ENCODE measurements around the gene PNPLA3.
A peak's percentile ranks its signal among the peaks of the same experiment; 100 is the strongest.

The PNPLA3 gene

GRCh38 chr22:43994416-43994815, 70.8 kb downstream of the PNPLA3 start:
- Histone ChIP-seq H3K27ac (ENCODE audit: low read length) (no peak overlapping the region), H3K9ac (ENCODE audit: low read length in 2 of 2) (no peak overlapping the region), H3K36me3 (ENCODE audit: control insufficient read depth in 2 of 2, insufficient read depth in 2 of 2, low read length in 2 of 2) (peaks cover 43 to 56% of the 10 kb centered on the region in 2 donors)

DNA sequence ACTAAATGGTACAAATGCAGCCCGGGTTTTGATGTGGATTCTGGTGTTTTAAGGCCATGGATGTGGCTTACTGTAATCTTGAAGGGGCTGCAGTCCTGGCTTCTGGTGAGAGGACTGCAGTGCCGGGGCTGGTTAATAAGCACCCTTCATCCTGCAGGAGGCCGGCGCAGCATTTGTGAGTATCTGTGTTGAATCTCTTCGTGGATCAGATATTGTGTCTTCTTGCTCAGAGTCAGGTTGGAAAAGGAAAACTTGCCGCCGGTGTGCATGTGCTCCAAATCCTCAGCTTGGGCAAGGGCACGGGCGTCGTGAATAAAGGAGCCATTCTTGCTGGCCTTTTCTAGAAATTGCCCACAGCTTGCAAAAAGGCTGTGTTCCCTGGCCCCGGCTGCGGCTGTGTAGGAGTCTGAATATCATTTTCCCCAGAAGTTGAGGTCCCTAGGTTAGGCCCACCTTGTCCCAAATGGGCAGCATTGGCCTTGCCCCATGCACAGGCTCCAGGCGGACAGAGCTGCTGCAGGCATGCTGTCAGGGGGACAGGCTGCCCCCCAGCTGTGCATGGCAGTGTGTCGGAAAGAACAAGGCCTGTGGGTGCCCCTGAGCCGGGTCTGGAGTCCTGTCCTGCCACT, 71.6 kb downstream of the PNPLA3 start:
- Histone ChIP-seq H3K4me1 (ENCODE audit: control insufficient read depth, insufficient read depth, low read length) (peaks cover 5% of the 10 kb centered on the region), H3K27me3 (ENCODE audit: control insufficient read depth in 1 of 2, insufficient read depth in 2 of 2, low read length in 2 of 2) (no peaks in the 10 kb centered on the region), H3K9me3 (ENCODE audit: control insufficient read depth in 2 of 2, low read length in 2 of 2) (no peaks in the 10 kb centered on the region), H3K4me3 (ENCODE audit: low read length in 2 of 2) (no peak overlapping the region), H3K27ac (ENCODE audit: low read length) (no peak overlapping the region), H3K36me3 (ENCODE audit: control insufficient read depth in 2 of 2, insufficient read depth in 2 of 2, low read length in 2 of 2) (peaks cover 37 to 49% of the 10 kb centered on the region in 2 donors), H3K9ac (ENCODE audit: low read length in 2 of 2) (no peak overlapping the region)

More at GRCh38 chr22:43994416-43994815, 70.8 kb downstream of the PNPLA3 start:
- H3K4me3 ChIP-seq (ENCODE audit: low read length in 2 of 2), result no peak overlapping the region
- peaks cover 5% of the 10 kb centered on the region for H3K4me1 ChIP-seq (ENCODE audit: control insufficient read depth, insufficient read depth, low read length)
- no peaks in the 10 kb centered on the region for H3K27me3 ChIP-seq (ENCODE audit: control insufficient read depth in 1 of 2, insufficient read depth in 2 of 2, low read length in 2 of 2)
- no peaks in the 10 kb centered on the region for H3K9me3 ChIP-seq (ENCODE audit: control insufficient read depth in 2 of 2, low read length in 2 of 2)

DNA sequence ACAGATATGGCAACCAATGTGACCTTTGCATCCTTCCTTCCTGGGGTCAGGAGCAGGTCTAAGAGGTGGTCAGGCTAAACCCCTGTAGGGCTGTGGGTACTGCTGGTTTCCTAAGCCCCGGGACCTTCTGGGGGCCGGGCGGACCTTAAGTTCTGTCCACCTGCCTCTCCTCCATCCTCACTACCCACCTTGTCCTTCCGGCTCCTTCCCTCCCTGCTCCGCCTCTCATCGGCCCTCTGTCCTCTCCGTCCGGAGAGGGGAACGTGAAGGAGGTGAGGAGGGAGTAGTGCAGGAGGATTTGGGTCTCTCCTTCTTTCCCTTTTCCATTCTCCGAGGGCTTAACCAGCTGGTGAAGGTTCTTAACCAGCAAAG, 72.2 kb downstream of the PNPLA3 start:
- Histone ChIP-seq H3K4me1 (ENCODE audit: control insufficient read depth, insufficient read depth, low read length) (peaks cover 5% of the 10 kb centered on the region), H3K9me3 (ENCODE audit: control insufficient read depth in 2 of 2, low read length in 2 of 2) (no peaks in the 10 kb centered on the region), H3K9ac (ENCODE audit: low read length in 2 of 2) (no peak overlapping the region), H3K36me3 (ENCODE audit: control insufficient read depth in 2 of 2, insufficient read depth in 2 of 2, low read length in 2 of 2) (peaks cover 32 to 45% of the 10 kb centered on the region in 2 donors), H3K4me3 (ENCODE audit: low read length in 2 of 2) (peak overlapping the region in 1 of 2 donors; percentile 35), H3K27me3 (ENCODE audit: control insufficient read depth in 1 of 2, insufficient read depth in 2 of 2, low read length in 2 of 2) (no peaks in the 10 kb centered on the region), H3K27ac (ENCODE audit: low read length) (no peak overlapping the region)

- Histone ChIP-seq H3K4me3 (ENCODE audit: low read length in 2 of 2) (peak overlapping the region in 1 of 2 donors; percentile 35), H3K4me1 (ENCODE audit: control insufficient read depth, insufficient read depth, low read length) (peaks cover 5% of the 10 kb centered on the region), H3K27me3 (ENCODE audit: control insufficient read depth in 1 of 2, insufficient read depth in 2 of 2, low read length in 2 of 2) (no peaks in the 10 kb centered on the region), H3K9me3 (ENCODE audit: control insufficient read depth in 2 of 2, low read length in 2 of 2) (no peaks in the 10 kb centered on the region), H3K9ac (ENCODE audit: low read length in 2 of 2) (no peak overlapping the region), H3K36me3 (ENCODE audit: control insufficient read depth in 2 of 2, insufficient read depth in 2 of 2, low read length in 2 of 2) (peaks cover 31 to 45% of the 10 kb centered on the region in 2 donors), H3K27ac (ENCODE audit: low read length) (no peak overlapping the region)
Measured at GRCh38 chr22:43996170-43996980, 72.8 kb downstream of the PNPLA3 start.

DNA sequence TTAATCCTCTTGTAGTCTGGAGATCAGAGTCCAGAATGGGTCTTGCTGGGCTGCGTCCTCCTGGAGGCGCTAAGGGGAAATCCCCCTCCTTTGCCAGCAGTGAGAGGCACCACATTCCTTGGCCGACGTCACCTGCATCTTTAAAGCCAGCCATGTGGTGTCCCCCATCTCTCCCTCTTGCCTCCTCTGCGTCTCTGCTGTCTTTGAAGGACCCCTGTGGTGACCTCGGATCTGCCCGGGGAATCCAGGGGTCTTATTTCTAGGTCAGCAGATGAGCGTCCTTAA, 73.3 kb downstream of the PNPLA3 start:
- H3K36me3 ChIP-seq (ENCODE audit: control insufficient read depth in 2 of 2, insufficient read depth in 2 of 2, low read length in 2 of 2), result peaks cover 28 to 40% of the 10 kb centered on the region in 2 donors
- H3K4me3 ChIP-seq (ENCODE audit: low read length in 2 of 2), result no peak overlapping the region
- H3K27ac ChIP-seq (ENCODE audit: low read length), result no peak overlapping the region
- H3K27me3 ChIP-seq (ENCODE audit: control insufficient read depth in 1 of 2, insufficient read depth in 2 of 2, low read length in 2 of 2), result no peaks in the 10 kb centered on the region
- H3K4me1 ChIP-seq (ENCODE audit: control insufficient read depth, insufficient read depth, low read length), result peaks cover 5% of the 10 kb centered on the region
- no peak overlapping the region for H3K9ac ChIP-seq (ENCODE audit: low read length in 2 of 2)
- H3K9me3 ChIP-seq (ENCODE audit: control insufficient read depth in 2 of 2, low read length in 2 of 2), result no peaks in the 10 kb centered on the region

All from stomach smooth muscle (tissue), 2 donors.